ENCODE data around the gene CCDC12.
A peak's percentile ranks its signal among the peaks of the same experiment; 100 is the strongest.

Gene CCDC12

GRCh38 chr3:47011371-47011770 lies 34.8 kb upstream of the CCDC12 start:
- Mint-ChIP-seq H3K27ac (no peak overlapping the region), H3K4me3 (no peak overlapping the region), H3K27me3 (ENCODE audit: low read depth) (no peaks in the 10 kb centered on the region), H3K9me3 (no peaks in the 10 kb centered on the region), H3K4me1 (ENCODE audit: low read depth) (peaks cover 18% of the 10 kb centered on the region), H3K36me3 (ENCODE audit: low read depth) (peaks cover 33% of the 10 kb centered on the region)

GRCh38 chr3:47010910-47011309 lies 34.4 kb upstream of the CCDC12 start:
- H3K27me3 Mint-ChIP-seq (ENCODE audit: low read depth), result no peaks in the 10 kb centered on the region
- H3K36me3 Mint-ChIP-seq (ENCODE audit: low read depth), result peaks cover 35% of the 10 kb centered on the region
- no peak overlapping the region for H3K4me3 Mint-ChIP-seq
- H3K9me3 Mint-ChIP-seq, result no peaks in the 10 kb centered on the region
- peaks cover 15% of the 10 kb centered on the region for H3K4me1 Mint-ChIP-seq (ENCODE audit: low read depth)
- H3K27ac Mint-ChIP-seq, result no peak overlapping the region

GRCh38 chr3:47010111-47010712 lies 33.7 kb upstream of the CCDC12 start:
- peaks cover 11% of the 10 kb centered on the region for H3K4me1 Mint-ChIP-seq (ENCODE audit: low read depth)
- peaks cover 37% of the 10 kb centered on the region for H3K36me3 Mint-ChIP-seq (ENCODE audit: low read depth)
- no peaks in the 10 kb centered on the region for H3K27me3 Mint-ChIP-seq (ENCODE audit: low read depth)
- no peak overlapping the region for H3K4me3 Mint-ChIP-seq
- H3K27ac Mint-ChIP-seq, result peak overlapping the region; percentile 31
- H3K9me3 Mint-ChIP-seq, result no peaks in the 10 kb centered on the region

- H3K27me3 Mint-ChIP-seq (ENCODE audit: low read depth), result no peaks in the 10 kb centered on the region
- no peaks in the 10 kb centered on the region for H3K9me3 Mint-ChIP-seq
- peak overlapping the region; percentile 31 for H3K27ac Mint-ChIP-seq
- no peak overlapping the region for H3K4me3 Mint-ChIP-seq
- peaks cover 10% of the 10 kb centered on the region for H3K4me1 Mint-ChIP-seq (ENCODE audit: low read depth)
- H3K36me3 Mint-ChIP-seq (ENCODE audit: low read depth), result peaks cover 37% of the 10 kb centered on the region
Observed at GRCh38 chr3:47009225-47010110, 32.9 kb upstream of the CCDC12 start.

GRCh38 chr3:47008851-47009224 lies 32.3 kb upstream of the CCDC12 start:
- Mint-ChIP-seq H3K4me3 (no peak overlapping the region), H3K36me3 (ENCODE audit: low read depth) (peaks cover 35% of the 10 kb centered on the region), H3K4me1 (ENCODE audit: low read depth) (peaks cover 10% of the 10 kb centered on the region), H3K27me3 (ENCODE audit: low read depth) (no peaks in the 10 kb centered on the region), H3K27ac (no peak overlapping the region), H3K9me3 (no peaks in the 10 kb centered on the region)

- Mint-ChIP-seq H3K4me3 (no peak overlapping the region), H3K9me3 (no peaks in the 10 kb centered on the region), H3K36me3 (ENCODE audit: low read depth) (peaks cover 36% of the 10 kb centered on the region), H3K4me1 (ENCODE audit: low read depth) (peaks cover 10% of the 10 kb centered on the region), H3K27ac (no peak overlapping the region), H3K27me3 (ENCODE audit: low read depth) (no peaks in the 10 kb centered on the region)
Observed at GRCh38 chr3:47008234-47008796, 31.8 kb upstream of the CCDC12 start.

- Mint-ChIP-seq H3K4me1 (ENCODE audit: low read depth) (peaks cover 10% of the 10 kb centered on the region), H3K4me3 (no peak overlapping the region), H3K27me3 (ENCODE audit: low read depth) (no peaks in the 10 kb centered on the region), H3K27ac (no peak overlapping the region), H3K36me3 (ENCODE audit: low read depth) (peaks cover 40% of the 10 kb centered on the region), H3K9me3 (no peaks in the 10 kb centered on the region)
Observed at GRCh38 chr3:47007482-47008233, 31.1 kb upstream of the CCDC12 start.

GRCh38 chr3:47007001-47007400 lies 30.5 kb upstream of the CCDC12 start:
- H3K27ac Mint-ChIP-seq, result no peak overlapping the region
- H3K36me3 Mint-ChIP-seq (ENCODE audit: low read depth), result peaks cover 45% of the 10 kb centered on the region
- H3K4me3 Mint-ChIP-seq, result no peak overlapping the region

GRCh38 chr3:47006145-47006651 lies 29.7 kb upstream of the CCDC12 start:
- H3K4me1 Mint-ChIP-seq (ENCODE audit: low read depth), result peaks cover 5% of the 10 kb centered on the region
- H3K27me3 Mint-ChIP-seq (ENCODE audit: low read depth), result no peaks in the 10 kb centered on the region
- H3K9me3 Mint-ChIP-seq, result no peaks in the 10 kb centered on the region
- H3K27ac Mint-ChIP-seq, result no peak overlapping the region
- no peak overlapping the region for H3K4me3 Mint-ChIP-seq
- peaks cover 41% of the 10 kb centered on the region for H3K36me3 Mint-ChIP-seq (ENCODE audit: low read depth)

More at GRCh38 chr3:47007001-47007400, 30.5 kb upstream of the CCDC12 start:
- no peaks in the 10 kb centered on the region for H3K9me3 Mint-ChIP-seq
- H3K4me1 Mint-ChIP-seq (ENCODE audit: low read depth), result peaks cover 11% of the 10 kb centered on the region
- no peaks in the 10 kb centered on the region for H3K27me3 Mint-ChIP-seq (ENCODE audit: low read depth)

GRCh38 chr3:47005212-47006144 lies 28.9 kb upstream of the CCDC12 start:
- H3K9me3 Mint-ChIP-seq, result no peaks in the 10 kb centered on the region
- H3K4me1 Mint-ChIP-seq (ENCODE audit: low read depth), result peaks cover 7% of the 10 kb centered on the region
- peaks cover 42% of the 10 kb centered on the region for H3K36me3 Mint-ChIP-seq (ENCODE audit: low read depth)
- H3K27me3 Mint-ChIP-seq (ENCODE audit: low read depth), result no peaks in the 10 kb centered on the region
- no peak overlapping the region for H3K4me3 Mint-ChIP-seq
- no peak overlapping the region for H3K27ac Mint-ChIP-seq

- Mint-ChIP-seq H3K36me3 (ENCODE audit: low read depth) (peaks cover 44% of the 10 kb centered on the region), H3K27me3 (ENCODE audit: low read depth) (no peaks in the 10 kb centered on the region), H3K4me3 (no peak overlapping the region), H3K27ac (no peak overlapping the region), H3K9me3 (no peaks in the 10 kb centered on the region), H3K4me1 (ENCODE audit: low read depth) (peaks cover 7% of the 10 kb centered on the region)
Observed at GRCh38 chr3:47004369-47005211, 28.0 kb upstream of the CCDC12 start.

- H3K9me3 Mint-ChIP-seq, result no peaks in the 10 kb centered on the region
- H3K36me3 Mint-ChIP-seq (ENCODE audit: low read depth), result peaks cover 44% of the 10 kb centered on the region
- no peak overlapping the region for H3K27ac Mint-ChIP-seq
- H3K4me1 Mint-ChIP-seq (ENCODE audit: low read depth), result peaks cover 7% of the 10 kb centered on the region
- H3K4me3 Mint-ChIP-seq, result no peak overlapping the region
- no peaks in the 10 kb centered on the region for H3K27me3 Mint-ChIP-seq (ENCODE audit: low read depth)
Observed at GRCh38 chr3:47003461-47004368, 27.2 kb upstream of the CCDC12 start.
